Osteocyte (in vitro differentiated cells): Measurements from ENCODE around the gene ZSCAN9. TPM values are rescaled to one million over a fixed set of nuclear protein-coding genes. Genes with fewer than 3 reads are reported as not detected.

Source experiments
- DNase-seq: peaks from one replicate; pipeline ENCODE4 v3.0.0; 2021; ENCODE audit warnings: mixed read lengths; ENCODE audit not compliant: unreplicated experiment; ENCODE audit errors: extremely low spot score
- H3K27ac Mint-ChIP-seq: one replicate; pipeline ENCODE4 v1.8.0; 2021; ENCODE audit warnings: mild to moderate bottlenecking, mixed read lengths; ENCODE audit not compliant: unreplicated experiment
- H3K27me3 Mint-ChIP-seq: one replicate; pipeline ENCODE4 v1.8.0; 2021; ENCODE audit warnings: mixed read lengths; ENCODE audit not compliant: unreplicated experiment
- H3K36me3 Mint-ChIP-seq: one replicate; pipeline ENCODE4 v1.8.0; 2021; ENCODE audit warnings: mixed read lengths; ENCODE audit not compliant: unreplicated experiment
- H3K4me1 Mint-ChIP-seq: one replicate; pipeline ENCODE4 v1.8.0; 2021; ENCODE audit warnings: mixed read lengths; ENCODE audit not compliant: unreplicated experiment
- H3K4me3 Mint-ChIP-seq: one replicate; pipeline ENCODE4 v1.8.0; 2021; ENCODE audit warnings: mild to moderate bottlenecking, moderate library complexity, mixed read lengths; ENCODE audit not compliant: unreplicated experiment
- H3K9me3 Mint-ChIP-seq: one replicate; pipeline ENCODE4 v1.8.0; 2021; ENCODE audit warnings: mixed read lengths; ENCODE audit not compliant: unreplicated experiment
- CTCF ChIP-seq: fragments of 200-600 bp; sonication (generic); IDR thresholded peaks from 2 replicates; pipeline ENCODE4 v1.5.0; 2021; ENCODE audit warnings: antibody characterized with exemption, mild to moderate bottlenecking, moderate library complexity
- total RNA-seq: library from RNA; stranded (reverse); gene quantifications from 2 replicates; pipeline ENCODE4 v1.2.1, GENCODE V29; 2021

ZSCAN9 gene
- total RNA-seq, 1 donor from 2014 or later = 14.9 TPM

GRCh38 chr6:28248916-28249315, 23.8 kb downstream of the ZSCAN9 start:
- peaks cover 21% of the 10 kb centered on the region for H3K4me1 Mint-ChIP-seq
- no peaks in the 10 kb centered on the region for H3K9me3 Mint-ChIP-seq
- no peak overlapping the region for H3K4me3 Mint-ChIP-seq
- no peaks in the 10 kb centered on the region for H3K27me3 Mint-ChIP-seq
- H3K36me3 Mint-ChIP-seq = peaks cover 37% of the 10 kb centered on the region
- no peak overlapping the region for H3K27ac Mint-ChIP-seq
- TF ChIP-seq CTCF = no peak
- DNase-seq = no peak

GRCh38 chr6:28250747-28251146, 25.7 kb downstream of the ZSCAN9 start:
- no peaks in the 10 kb centered on the region for H3K9me3 Mint-ChIP-seq
- TF ChIP-seq CTCF = no peak

GRCh38 chr6:28251661-28252008, 26.6 kb downstream of the ZSCAN9 start:
- TF ChIP-seq CTCF = no peak
- Mint-ChIP-seq H3K4me1 (peaks cover 21% of the 10 kb centered on the region), H3K27me3 (no peaks in the 10 kb centered on the region), H3K36me3 (peaks cover 17% of the 10 kb centered on the region), H3K4me3 (peak overlapping the region; percentile 98), H3K27ac (peak overlapping the region; percentile 67), H3K9me3 (no peaks in the 10 kb centered on the region)
- DNase-seq = no peak

More at GRCh38 chr6:28250747-28251146, 25.7 kb downstream of the ZSCAN9 start:
- Mint-ChIP-seq H3K27me3 (no peaks in the 10 kb centered on the region), H3K4me3 (peak overlapping the region; percentile 71), H3K36me3 (peaks cover 24% of the 10 kb centered on the region), H3K4me1 (peaks cover 21% of the 10 kb centered on the region), H3K27ac (no peak overlapping the region)
- no peak for DNase-seq

GRCh38 chr6:28252009-28252975, 27.2 kb downstream of the ZSCAN9 start, which contains the start of gene ZKSCAN4:
TSS of gene ZKSCAN4 (minus strand) at chr6:28252269. CDS start at chr6:28251980, 289 bp downstream.
- H3K27me3 Mint-ChIP-seq = no peaks in the 10 kb centered on the region
- no peak for TF ChIP-seq CTCF
- H3K9me3 Mint-ChIP-seq = no peaks in the 10 kb centered on the region
- H3K4me3 Mint-ChIP-seq = peak within 1 kb of the TSS; percentile 98
- H3K4me1 Mint-ChIP-seq = peaks cover 21% of the 10 kb centered on the region
- peaks cover 11% of the 10 kb centered on the region for H3K36me3 Mint-ChIP-seq
- H3K27ac Mint-ChIP-seq = peak within 1 kb of the TSS; percentile 67
- DNase-seq = no peak

GRCh38 chr6:28254121-28254519, 29.0 kb downstream of the ZSCAN9 start:
- no peak overlapping the region for H3K27ac Mint-ChIP-seq
- no peak overlapping the region for H3K4me3 Mint-ChIP-seq
- H3K4me1 Mint-ChIP-seq = peaks cover 21% of the 10 kb centered on the region
- H3K27me3 Mint-ChIP-seq = peaks cover 3% of the 10 kb centered on the region
- DNase-seq = no peak
- no peaks in the 10 kb centered on the region for H3K9me3 Mint-ChIP-seq
- no peak for TF ChIP-seq CTCF
- peaks cover 2% of the 10 kb centered on the region for H3K36me3 Mint-ChIP-seq
